ENCODE measurements around the gene CSMD2. TPM values are rescaled to one million over a fixed set of nuclear protein-coding genes. Genes with fewer than 3 reads are reported as not detected.

Gene CSMD2
- total RNA-seq, 1 experiment from 2014 or later, result 13.2 TPM

GRCh38 chr1:33762109-33762830 is 402.8 kb downstream of the CSMD2 start:
- no peak for TF ChIP-seq ZMAT4 (CRISPR knock-in tag; IDR thresholded peaks at IDR 0.05)
- ChIA-PET POLR2A (no interaction called here), CTCF (no interaction called here)
- DNase-seq (ENCODE audit: low spot score) (no peak), ATAC-seq (no peak)
- H3K27me3 Mint-ChIP-seq (ENCODE audit: low read depth), result no peaks in the 10 kb centered on the region
- H3K36me3 Mint-ChIP-seq, result peaks cover 7% of the 10 kb centered on the region
- peaks cover 6% of the 10 kb centered on the region for H3K9me3 Mint-ChIP-seq
- H3K27ac Mint-ChIP-seq, result no peak overlapping the region
- no peaks in the 10 kb centered on the region for H3K4me1 Mint-ChIP-seq
- no peak overlapping the region for H3K4me3 Mint-ChIP-seq

- ChIA-PET POLR2A (no interaction called here), CTCF (no interaction called here)
- TF ChIP-seq ZNF263 (CRISPR knock-in tag; IDR thresholded peaks at IDR 0.05; ENCODE audit: low read depth), result no peak
- TF ChIP-seq OVOL2 (CRISPR knock-in tag; IDR thresholded peaks at IDR 0.05; ENCODE audit: borderline replicate concordance), result no peak
- no peak for TF ChIP-seq ESRRA (CRISPR knock-in tag; IDR thresholded peaks at IDR 0.05; ENCODE audit: borderline replicate concordance)
- TF ChIP-seq, protein P1, sequence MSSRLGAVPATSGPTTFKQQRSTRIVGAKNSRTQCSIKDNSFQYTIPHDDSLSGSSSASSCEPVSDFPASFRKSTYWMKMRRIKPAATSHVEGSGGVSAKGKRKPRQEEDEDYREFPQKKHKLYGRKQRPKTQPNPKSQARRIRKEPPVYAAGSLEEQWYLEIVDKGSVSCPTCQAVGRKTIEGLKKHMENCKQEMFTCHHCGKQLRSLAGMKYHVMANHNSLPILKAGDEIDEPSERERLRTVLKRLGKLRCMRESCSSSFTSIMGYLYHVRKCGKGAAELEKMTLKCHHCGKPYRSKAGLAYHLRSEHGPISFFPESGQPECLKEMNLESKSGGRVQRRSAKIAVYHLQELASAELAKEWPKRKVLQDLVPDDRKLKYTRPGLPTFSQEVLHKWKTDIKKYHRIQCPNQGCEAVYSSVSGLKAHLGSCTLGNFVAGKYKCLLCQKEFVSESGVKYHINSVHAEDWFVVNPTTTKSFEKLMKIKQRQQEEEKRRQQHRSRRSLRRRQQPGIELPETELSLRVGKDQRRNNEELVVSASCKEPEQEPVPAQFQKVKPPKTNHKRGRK (CRISPR knock-in tag; IDR thresholded peaks at IDR 0.05; ENCODE audit: borderline replicate concordance), result no peak
- TF ChIP-seq NR1H2 (CRISPR knock-in tag; IDR thresholded peaks at IDR 0.05), result no peak
- no peak for TF ChIP-seq SMAD3 (CRISPR knock-in tag; IDR thresholded peaks at IDR 0.05; ENCODE audit: borderline replicate concordance)
- TF ChIP-seq, protein P2, sequence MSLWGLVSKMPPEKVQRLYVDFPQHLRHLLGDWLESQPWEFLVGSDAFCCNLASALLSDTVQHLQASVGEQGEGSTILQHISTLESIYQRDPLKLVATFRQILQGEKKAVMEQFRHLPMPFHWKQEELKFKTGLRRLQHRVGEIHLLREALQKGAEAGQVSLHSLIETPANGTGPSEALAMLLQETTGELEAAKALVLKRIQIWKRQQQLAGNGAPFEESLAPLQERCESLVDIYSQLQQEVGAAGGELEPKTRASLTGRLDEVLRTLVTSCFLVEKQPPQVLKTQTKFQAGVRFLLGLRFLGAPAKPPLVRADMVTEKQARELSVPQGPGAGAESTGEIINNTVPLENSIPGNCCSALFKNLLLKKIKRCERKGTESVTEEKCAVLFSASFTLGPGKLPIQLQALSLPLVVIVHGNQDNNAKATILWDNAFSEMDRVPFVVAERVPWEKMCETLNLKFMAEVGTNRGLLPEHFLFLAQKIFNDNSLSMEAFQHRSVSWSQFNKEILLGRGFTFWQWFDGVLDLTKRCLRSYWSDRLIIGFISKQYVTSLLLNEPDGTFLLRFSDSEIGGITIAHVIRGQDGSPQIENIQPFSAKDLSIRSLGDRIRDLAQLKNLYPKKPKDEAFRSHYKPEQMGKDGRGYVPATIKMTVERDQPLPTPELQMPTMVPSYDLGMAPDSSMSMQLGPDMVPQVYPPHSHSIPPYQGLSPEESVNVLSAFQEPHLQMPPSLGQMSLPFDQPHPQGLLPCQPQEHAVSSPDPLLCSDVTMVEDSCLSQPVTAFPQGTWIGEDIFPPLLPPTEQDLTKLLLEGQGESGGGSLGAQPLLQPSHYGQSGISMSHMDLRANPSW (CRISPR knock-in tag; conservative IDR thresholded peaks at IDR 0.05; ENCODE audit: low read depth), result no peak
- TF ChIP-seq ZNF317 (CRISPR knock-in tag; IDR thresholded peaks at IDR 0.05; ENCODE audit: borderline replicate concordance, low read depth), result no peak
- TF ChIP-seq, protein P3, sequence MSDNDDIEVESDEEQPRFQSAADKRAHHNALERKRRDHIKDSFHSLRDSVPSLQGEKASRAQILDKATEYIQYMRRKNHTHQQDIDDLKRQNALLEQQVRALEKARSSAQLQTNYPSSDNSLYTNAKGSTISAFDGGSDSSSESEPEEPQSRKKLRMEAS (CRISPR knock-in tag; IDR thresholded peaks at IDR 0.05), result no peak
- TF ChIP-seq RORB (CRISPR knock-in tag; IDR thresholded peaks at IDR 0.05), result no peak
- no peak for TF ChIP-seq JUN (CRISPR knock-in tag; IDR thresholded peaks at IDR 0.05)
- TF ChIP-seq PRRX2 (CRISPR knock-in tag; IDR thresholded peaks at IDR 0.05), result no peak
- TF ChIP-seq, protein P4, sequence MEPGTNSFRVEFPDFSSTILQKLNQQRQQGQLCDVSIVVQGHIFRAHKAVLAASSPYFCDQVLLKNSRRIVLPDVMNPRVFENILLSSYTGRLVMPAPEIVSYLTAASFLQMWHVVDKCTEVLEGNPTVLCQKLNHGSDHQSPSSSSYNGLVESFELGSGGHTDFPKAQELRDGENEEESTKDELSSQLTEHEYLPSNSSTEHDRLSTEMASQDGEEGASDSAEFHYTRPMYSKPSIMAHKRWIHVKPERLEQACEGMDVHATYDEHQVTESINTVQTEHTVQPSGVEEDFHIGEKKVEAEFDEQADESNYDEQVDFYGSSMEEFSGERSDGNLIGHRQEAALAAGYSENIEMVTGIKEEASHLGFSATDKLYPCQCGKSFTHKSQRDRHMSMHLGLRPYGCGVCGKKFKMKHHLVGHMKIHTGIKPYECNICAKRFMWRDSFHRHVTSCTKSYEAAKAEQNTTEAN (CRISPR knock-in tag; IDR thresholded peaks at IDR 0.05), result no peak
These were observed 406.3 kb downstream of the CSMD2 start for GRCh38 chr1:33758698-33759097.

More at GRCh38 chr1:33758698-33759097, 406.3 kb downstream of the CSMD2 start:
- no peaks in the 10 kb centered on the region for H3K27me3 Mint-ChIP-seq (ENCODE audit: low read depth)
- ATAC-seq, result no peak
- peaks cover 26% of the 10 kb centered on the region for H3K9me3 Mint-ChIP-seq
- H3K36me3 Mint-ChIP-seq, result peaks cover 27% of the 10 kb centered on the region
- H3K4me1 Mint-ChIP-seq, result no peaks in the 10 kb centered on the region
- H3K27ac Mint-ChIP-seq, result no peak overlapping the region
- DNase-seq (ENCODE audit: low spot score), result no peak
- no peak overlapping the region for H3K4me3 Mint-ChIP-seq

Measured in WTC11 (cell line).